GM18520 (cell line): ENCODE data around the gene PLCD1.

Experiments used
- ATAC-seq: cut with Tn5 transposase; IDR thresholded peaks from one replicate; pipeline ENCODE4 v1.9.1; 2021; ENCODE audit not compliant: unreplicated experiment

The PLCD1 gene

GRCh38 chr3:38017445-38018295 is 11.8 kb downstream of the PLCD1 start:
- no peak for ATAC-seq

DNA sequence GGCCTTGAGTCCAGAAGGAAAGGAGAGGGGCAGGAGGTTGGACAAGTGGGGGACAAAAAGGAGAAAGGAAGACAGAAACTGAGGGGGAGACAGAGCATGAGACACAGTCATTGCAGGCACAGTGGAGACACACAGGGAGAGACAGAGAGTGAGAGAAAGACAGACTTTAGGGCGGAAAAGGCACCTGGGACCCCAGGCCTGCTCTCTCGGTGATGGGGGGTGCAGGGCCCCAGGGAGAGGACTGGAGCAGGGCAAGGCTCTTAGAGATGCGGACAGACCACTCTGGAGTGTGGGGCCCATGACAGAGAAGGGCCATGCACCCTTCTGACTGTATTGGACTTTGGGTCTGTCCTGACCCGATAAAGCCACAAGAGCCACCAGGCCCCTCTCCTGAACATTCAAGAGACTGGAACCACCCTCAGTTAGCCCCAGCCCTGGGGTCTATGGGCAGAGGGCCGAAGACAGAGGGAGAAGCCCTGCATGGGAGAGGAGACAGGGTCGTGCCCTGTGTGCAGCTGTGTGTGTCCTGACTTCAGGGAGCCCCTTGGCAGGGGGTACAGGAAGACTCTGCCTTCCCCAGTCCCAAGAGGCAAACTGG is 12.5 kb downstream of the PLCD1 start:
- ATAC-seq: no peak

DNA sequence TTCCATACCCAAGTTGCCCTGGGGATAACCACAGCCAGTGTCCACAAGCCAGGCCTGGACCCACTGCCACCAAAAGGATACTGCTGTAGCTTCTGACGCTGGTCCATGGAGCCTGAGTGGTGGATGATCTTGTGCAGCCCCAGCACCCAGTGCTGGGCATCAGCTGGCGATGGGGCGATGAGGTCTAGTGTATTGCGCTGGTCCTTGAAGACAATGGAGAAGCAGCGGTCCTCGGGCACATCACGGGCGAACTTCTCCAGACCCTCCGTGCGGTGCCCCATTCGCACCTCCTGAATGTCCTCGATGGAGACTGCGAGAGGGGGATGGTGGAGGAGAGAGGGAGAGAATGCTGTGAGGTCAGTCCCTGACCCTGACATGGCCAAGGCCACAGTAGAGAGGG is 13.0 kb downstream of the PLCD1 start:
- ATAC-seq: no peak

DNA sequence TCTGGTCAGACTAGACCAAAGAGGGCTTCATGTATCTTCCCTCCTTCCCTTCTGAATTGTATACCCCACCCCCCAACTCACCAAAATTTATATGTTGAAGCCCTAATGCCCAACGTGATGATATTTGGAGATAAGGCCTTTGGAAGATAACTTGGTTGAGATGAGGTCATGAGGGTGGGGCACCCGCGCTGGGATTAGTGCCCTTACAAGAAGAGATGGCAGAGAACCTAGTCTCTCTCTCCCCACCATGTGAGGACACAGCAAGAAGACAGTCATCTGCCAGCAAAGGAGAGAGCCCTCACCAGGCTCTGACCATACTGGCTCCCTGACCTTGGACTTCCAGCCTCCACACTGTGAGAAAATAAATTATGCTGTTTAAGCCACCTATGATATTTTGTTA is 13.5 kb downstream of the PLCD1 start:
- no peak for ATAC-seq

DNA sequence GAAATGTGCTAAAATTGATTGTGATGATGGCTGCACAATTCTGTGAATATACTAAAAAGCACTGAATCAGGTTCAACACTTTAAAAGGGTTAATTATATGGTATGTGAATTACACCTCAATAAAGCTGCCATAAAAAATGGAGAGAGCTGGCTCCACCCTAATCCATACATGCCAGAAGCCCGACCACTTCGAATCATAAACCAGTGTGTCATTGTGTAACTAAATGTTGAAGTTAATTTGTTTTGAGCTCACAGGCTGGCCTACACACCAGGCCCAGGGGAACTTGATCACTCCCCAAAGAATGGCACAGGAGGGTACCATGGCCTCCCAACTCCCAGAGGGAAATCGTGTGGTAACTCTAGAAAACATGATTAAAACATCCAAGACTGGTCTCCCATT is 14.0 kb downstream of the PLCD1 start:
- ATAC-seq: no peak

GRCh38 chr3:38011111-38011510 is 18.3 kb downstream of the PLCD1 start:
- no peak for ATAC-seq

- no peak for ATAC-seq
Measured at GRCh38 chr3:38009807-38010591, 19.4 kb downstream of the PLCD1 start.

GRCh38 chr3:38008971-38009580 is 20.4 kb downstream of the PLCD1 start:
- no peak for ATAC-seq

DNA sequence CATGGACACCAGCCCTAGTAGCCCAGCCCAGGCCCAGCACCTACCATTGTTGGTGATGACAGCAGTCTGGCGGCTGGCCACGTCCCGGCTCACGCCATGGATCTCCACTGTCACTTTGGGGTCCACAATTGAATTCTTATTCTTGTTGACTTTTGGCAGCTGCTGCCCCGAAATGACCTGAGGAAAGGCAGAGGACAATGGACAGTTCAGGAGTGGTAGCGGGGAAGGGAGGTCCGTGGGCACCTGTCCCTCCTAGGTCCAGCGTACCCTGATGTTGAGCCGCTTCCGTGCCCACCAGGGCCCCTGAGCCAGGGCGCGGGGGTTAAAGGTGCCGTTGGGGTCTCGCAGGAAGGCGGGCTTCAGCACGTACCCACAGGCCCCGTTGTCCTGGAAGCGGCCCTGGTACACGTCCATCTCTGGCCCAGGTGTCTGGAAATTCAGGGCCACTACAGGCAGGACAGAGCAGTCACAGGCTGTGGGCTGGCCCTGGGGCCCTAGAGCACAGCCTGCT is 21.2 kb downstream of the PLCD1 start:
- ATAC-seq: no peak

- no peak for ATAC-seq
Measured at GRCh38 chr3:38007754-38008090, 21.7 kb downstream of the PLCD1 start.

GRCh38 chr3:38006445-38006995 is 22.9 kb downstream of the PLCD1 start:
- no peak for ATAC-seq

DNA sequence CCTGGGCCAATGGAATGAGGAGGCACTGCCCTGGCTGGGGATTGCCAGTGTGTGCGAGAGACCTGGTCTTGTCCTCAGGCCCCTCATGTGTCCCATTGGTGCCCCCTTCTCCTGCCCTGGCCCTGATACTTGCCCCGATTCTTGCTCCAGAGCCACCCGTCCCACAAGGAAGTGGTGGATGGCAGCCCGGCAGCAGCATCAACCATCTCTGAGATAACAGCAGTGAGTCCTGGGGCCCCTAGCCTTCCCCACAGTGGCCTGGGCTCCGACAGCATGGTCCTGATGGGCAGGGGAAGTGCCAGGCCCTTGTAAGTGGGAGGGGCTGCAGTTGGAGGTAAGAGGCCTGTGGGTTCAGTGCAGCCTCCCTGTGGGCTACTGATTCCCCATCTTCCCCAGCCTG is 23.4 kb downstream of the PLCD1 start:
- ATAC-seq: no peak

- no peak for ATAC-seq
Measured at GRCh38 chr3:38005076-38006020, 24.1 kb downstream of the PLCD1 start.

- ATAC-seq: no peak
Measured at GRCh38 chr3:38004415-38005075, 24.9 kb downstream of the PLCD1 start.

GRCh38 chr3:38003817-38004414 is 25.5 kb downstream of the PLCD1 start:
- no peak for ATAC-seq

GRCh38 chr3:38003371-38003816 is 26.0 kb downstream of the PLCD1 start:
- ATAC-seq: no peak

GRCh38 chr3:38002940-38003339 is 26.5 kb downstream of the PLCD1 start:
- ATAC-seq: no peak

- no peak for ATAC-seq
Measured at GRCh38 chr3:38002291-38002876, 27.1 kb downstream of the PLCD1 start.
